ENCODE data around the gene POFUT2.

- TF ChIP-seq POLR2A (IDR thresholded peaks at IDR 0.05), result no peak
- TF ChIP-seq CTCF (IDR thresholded peaks at IDR 0.05 in 4 of 5, conservative IDR thresholded peaks at IDR 0.05 in 1 of 5), result no peak
These were observed 22.3 kb upstream of the POFUT2 start for GRCh38 chr21:45309987-45310381.

All from gastrocnemius medialis (tissue), 4 donors.